Measurements from ENCODE around the gene ERICH4. TPM values are rescaled to one million over a fixed set of nuclear protein-coding genes. Genes with fewer than 3 reads are reported as not detected.

The ERICH4 gene
- not detected in 2 replicates for total RNA-seq (2014; rRNA removed; shearing (Covaris generic))

DNA sequence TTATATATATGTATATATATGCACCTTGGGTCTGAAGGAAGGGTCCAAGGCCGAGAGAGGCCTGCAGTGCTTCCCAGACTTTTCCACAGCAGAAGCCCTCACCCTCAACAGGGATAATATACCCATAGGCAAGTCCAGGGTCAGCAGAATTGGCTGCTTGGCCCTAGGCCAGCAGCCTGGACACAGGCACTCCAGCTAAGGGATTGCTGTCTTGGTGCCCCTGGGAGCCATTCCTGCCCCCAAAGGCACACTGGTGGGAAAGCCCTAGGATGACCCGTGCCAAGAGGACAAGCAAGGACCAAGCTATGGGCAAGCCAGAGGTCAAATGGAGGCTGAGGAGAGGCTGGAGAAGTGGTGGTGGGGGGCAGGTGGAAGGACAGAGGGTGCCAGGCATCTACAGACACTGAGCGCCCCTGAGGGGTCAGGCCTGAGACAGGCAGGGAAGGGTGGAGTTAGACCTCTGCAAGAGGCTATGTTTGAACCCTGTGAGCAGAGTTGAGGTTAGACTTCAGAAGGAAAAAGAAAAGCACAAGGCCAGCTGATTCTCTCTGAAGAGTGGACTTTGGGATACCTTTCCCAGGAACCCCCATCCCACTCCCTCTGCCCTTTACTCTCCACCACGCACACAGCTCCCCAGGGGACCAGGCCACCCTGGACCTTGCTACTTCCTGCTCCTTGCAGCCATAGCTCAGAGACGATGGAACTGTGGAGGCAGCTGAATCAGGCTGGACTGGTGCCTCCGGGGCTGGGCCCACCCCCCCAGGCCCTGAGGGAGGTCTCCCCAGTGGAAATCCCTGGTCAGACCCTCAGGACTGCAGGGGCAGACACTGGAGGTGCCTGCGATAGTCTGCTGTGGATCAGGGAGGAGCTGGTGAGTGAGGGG lies at the start of gene ERICH4:
ERICH4 (plus strand) TSS at position 684 of the 883 bp plus-strand sequence; CDS start at position 698, 14 bp downstream.
- no peak for DNase-seq (ENCODE audit: low read depth in 1 of 2, low spot score in 2 of 2)
- no peaks in the 10 kb centered on the region for H3K4me1 ChIP-seq (replicated peaks)
- no peak within 1 kb of the TSS for H3K4me3 ChIP-seq
- H3K27me3 ChIP-seq (replicated peaks), result peaks cover 14% of the 10 kb centered on the region
- H3K9me3 ChIP-seq (replicated peaks), result no peaks in the 10 kb centered on the region
- H3K36me3 ChIP-seq, result peaks cover 6% of the 10 kb centered on the region
- no peak within 1 kb of the TSS for H3K27ac ChIP-seq

GRCh38 chr19:41395355-41395754 lies 47.6 kb upstream of the ERICH4 start:
- peaks cover 6% of the 10 kb centered on the region for H3K4me1 ChIP-seq (replicated peaks)
- no peak overlapping the region for H3K4me3 ChIP-seq
- H3K9me3 ChIP-seq (replicated peaks), result no peaks in the 10 kb centered on the region
- H3K36me3 ChIP-seq, result peaks cover 17% of the 10 kb centered on the region
- H3K27ac ChIP-seq, result no peak overlapping the region
- DNase-seq (ENCODE audit: low read depth in 1 of 2, low spot score in 2 of 2), result no peak
- H3K27me3 ChIP-seq (replicated peaks), result no peaks in the 10 kb centered on the region

GRCh38 chr19:41397086-41398049 lies 45.6 kb upstream of the ERICH4 start, which contains the start of the genes BCKDHA and EXOSC5:
TSS of gene BCKDHA (plus strand) at chr19:41397818. CDS start at chr19:41397828, 10 bp downstream.
TSS of gene EXOSC5 (minus strand) at chr19:41397359. CDS start at chr19:41397328, 31 bp downstream.
- Histone ChIP-seq H3K4me3 (peak within 1 kb of the TSS; percentile 62), H3K27me3 (replicated peaks) (no peaks in the 10 kb centered on the region), H3K9me3 (replicated peaks) (no peaks in the 10 kb centered on the region), H3K27ac (peak within 1 kb of the TSS; percentile 92), H3K4me1 (replicated peaks) (peaks cover 6% of the 10 kb centered on the region), H3K36me3 (no peaks in the 10 kb centered on the region)
- peak; percentile 100 for DNase-seq (ENCODE audit: low read depth in 1 of 2, low spot score in 2 of 2)

DNA sequence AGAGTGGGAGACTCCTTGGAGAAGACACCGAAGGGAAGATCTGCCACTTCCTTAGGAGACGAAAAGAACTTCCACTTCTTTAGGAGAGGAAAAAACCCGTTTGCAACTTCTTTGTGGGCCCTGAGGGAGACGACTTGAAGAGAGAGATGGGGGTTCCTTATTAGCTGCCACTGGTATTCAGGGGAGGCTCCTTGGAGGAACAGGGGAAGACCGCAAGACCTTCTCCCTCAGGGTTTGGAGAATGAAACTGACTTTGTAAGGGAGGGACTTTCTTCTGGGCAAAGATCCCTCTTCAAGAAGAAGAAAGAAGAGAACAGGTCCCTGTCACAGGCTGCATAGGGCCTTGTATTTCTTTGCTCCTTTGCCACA lies 44.9 kb upstream of the ERICH4 start:
- no peaks in the 10 kb centered on the region for H3K27me3 ChIP-seq (replicated peaks)
- no peaks in the 10 kb centered on the region for H3K9me3 ChIP-seq (replicated peaks)
- H3K4me1 ChIP-seq (replicated peaks), result peaks cover 6% of the 10 kb centered on the region
- no peaks in the 10 kb centered on the region for H3K36me3 ChIP-seq
- peak overlapping the region; percentile 62 for H3K4me3 ChIP-seq
- no peak for DNase-seq (ENCODE audit: low read depth in 1 of 2, low spot score in 2 of 2)
- peak overlapping the region; percentile 92 for H3K27ac ChIP-seq

- Histone ChIP-seq H3K36me3 (no peaks in the 10 kb centered on the region), H3K9me3 (replicated peaks) (no peaks in the 10 kb centered on the region), H3K27ac (no peak overlapping the region), H3K4me3 (peak overlapping the region; percentile 62), H3K27me3 (replicated peaks) (no peaks in the 10 kb centered on the region), H3K4me1 (replicated peaks) (peaks cover 6% of the 10 kb centered on the region)
- no peak for DNase-seq (ENCODE audit: low read depth in 1 of 2, low spot score in 2 of 2)
Observed at GRCh38 chr19:41398598-41398997, 44.4 kb upstream of the ERICH4 start.

DNA sequence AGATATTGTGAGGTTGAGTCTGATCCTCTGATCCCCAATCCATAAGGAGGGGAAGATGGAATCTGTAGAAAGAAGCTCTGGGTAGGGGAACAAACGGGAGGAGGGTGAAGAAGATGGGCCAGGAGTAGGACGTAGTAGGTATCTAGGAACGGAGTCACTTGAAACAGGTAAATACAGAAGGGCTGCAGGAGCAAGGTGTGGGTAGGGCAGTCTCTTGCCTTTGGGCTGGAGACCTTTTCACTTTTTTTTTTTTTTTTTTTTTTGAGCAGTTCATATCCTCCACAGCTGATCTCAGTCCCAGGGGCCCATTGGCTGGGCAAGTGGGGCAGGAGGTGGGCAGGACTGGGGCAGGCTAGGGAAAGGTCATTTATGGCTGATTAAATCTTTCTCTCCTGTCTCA lies 43.9 kb upstream of the ERICH4 start:
- DNase-seq (ENCODE audit: low read depth in 1 of 2, low spot score in 2 of 2), result no peak
- no peaks in the 10 kb centered on the region for H3K9me3 ChIP-seq (replicated peaks)
- H3K4me3 ChIP-seq, result no peak overlapping the region; the same call in 1 of the 2 replicates
- peaks cover 6% of the 10 kb centered on the region for H3K4me1 ChIP-seq (replicated peaks)
- no peaks in the 10 kb centered on the region for H3K27me3 ChIP-seq (replicated peaks)
- no peaks in the 10 kb centered on the region for H3K36me3 ChIP-seq
- H3K27ac ChIP-seq, result no peak overlapping the region

GRCh38 chr19:41399525-41399924 lies 43.4 kb upstream of the ERICH4 start:
- no peaks in the 10 kb centered on the region for H3K27me3 ChIP-seq (replicated peaks)
- H3K4me3 ChIP-seq, result no peak overlapping the region
- no peaks in the 10 kb centered on the region for H3K9me3 ChIP-seq (replicated peaks)
- H3K27ac ChIP-seq, result no peak overlapping the region
- no peaks in the 10 kb centered on the region for H3K36me3 ChIP-seq
- H3K4me1 ChIP-seq (replicated peaks), result peaks cover 6% of the 10 kb centered on the region
- no peak for DNase-seq (ENCODE audit: low read depth in 1 of 2, low spot score in 2 of 2)

- Histone ChIP-seq H3K4me3 (no peak overlapping the region), H3K4me1 (replicated peaks) (peaks cover 6% of the 10 kb centered on the region), H3K27ac (no peak overlapping the region), H3K9me3 (replicated peaks) (no peaks in the 10 kb centered on the region), H3K36me3 (no peaks in the 10 kb centered on the region), H3K27me3 (replicated peaks) (no peaks in the 10 kb centered on the region)
- no peak for DNase-seq (ENCODE audit: low read depth in 1 of 2, low spot score in 2 of 2)
Observed at GRCh38 chr19:41401483-41401882, 41.5 kb upstream of the ERICH4 start.

GRCh38 chr19:41402010-41402409 lies 40.9 kb upstream of the ERICH4 start:
- Histone ChIP-seq H3K9me3 (replicated peaks) (no peaks in the 10 kb centered on the region), H3K4me1 (replicated peaks) (peaks cover 6% of the 10 kb centered on the region), H3K27me3 (replicated peaks) (no peaks in the 10 kb centered on the region), H3K27ac (no peak overlapping the region), H3K36me3 (no peaks in the 10 kb centered on the region), H3K4me3 (no peak overlapping the region)
- DNase-seq (ENCODE audit: low read depth in 1 of 2, low spot score in 2 of 2), result no peak

- Histone ChIP-seq H3K36me3 (no peaks in the 10 kb centered on the region), H3K4me3 (no peak overlapping the region), H3K27me3 (replicated peaks) (no peaks in the 10 kb centered on the region), H3K4me1 (replicated peaks) (peaks cover 5% of the 10 kb centered on the region), H3K9me3 (replicated peaks) (no peaks in the 10 kb centered on the region), H3K27ac (no peak overlapping the region)
- DNase-seq (ENCODE audit: low read depth in 1 of 2, low spot score in 2 of 2), result no peak
Observed at GRCh38 chr19:41403181-41403970, 39.6 kb upstream of the ERICH4 start.

- H3K27me3 ChIP-seq (replicated peaks), result no peaks in the 10 kb centered on the region
- DNase-seq (ENCODE audit: low read depth in 1 of 2, low spot score in 2 of 2), result no peak
- no peaks in the 10 kb centered on the region for H3K9me3 ChIP-seq (replicated peaks)
- H3K27ac ChIP-seq, result no peak overlapping the region
- no peak overlapping the region for H3K4me3 ChIP-seq
- no peaks in the 10 kb centered on the region for H3K4me1 ChIP-seq (replicated peaks)
- H3K36me3 ChIP-seq, result no peaks in the 10 kb centered on the region
Observed at GRCh38 chr19:41405776-41406175, 37.2 kb upstream of the ERICH4 start.

DNA sequence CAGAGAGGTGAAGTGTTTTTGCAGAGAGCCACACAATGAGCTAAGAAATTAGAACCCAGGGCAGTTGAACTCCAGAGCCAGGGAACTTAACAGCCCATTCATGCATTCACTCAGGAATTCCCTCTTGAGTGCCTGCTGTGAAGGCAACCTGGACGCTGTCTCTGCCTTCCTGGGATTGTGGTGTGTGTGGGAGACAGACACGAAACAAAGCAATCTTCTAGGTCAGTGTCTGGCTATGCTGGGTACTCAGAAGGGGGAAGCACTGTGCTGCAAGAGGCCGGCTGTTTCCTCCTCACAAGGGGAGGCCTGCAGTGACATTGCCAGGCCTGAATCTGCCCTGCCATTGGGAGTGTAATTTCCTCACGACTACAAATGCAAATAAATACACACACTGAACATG lies 35.7 kb upstream of the ERICH4 start:
- no peak overlapping the region for H3K4me3 ChIP-seq
- no peaks in the 10 kb centered on the region for H3K4me1 ChIP-seq (replicated peaks)
- no peak overlapping the region for H3K27ac ChIP-seq
- H3K27me3 ChIP-seq (replicated peaks), result no peaks in the 10 kb centered on the region
- H3K36me3 ChIP-seq, result no peaks in the 10 kb centered on the region
- no peaks in the 10 kb centered on the region for H3K9me3 ChIP-seq (replicated peaks)
- DNase-seq (ENCODE audit: low read depth in 1 of 2, low spot score in 2 of 2), result no peak

- Histone ChIP-seq H3K4me1 (replicated peaks) (no peaks in the 10 kb centered on the region), H3K4me3 (no peak overlapping the region), H3K27me3 (replicated peaks) (no peaks in the 10 kb centered on the region), H3K27ac (no peak overlapping the region), H3K9me3 (replicated peaks) (no peaks in the 10 kb centered on the region), H3K36me3 (peaks cover 3% of the 10 kb centered on the region; the same call in 1 of the 2 replicates)
- no peak for DNase-seq (ENCODE audit: low read depth in 1 of 2, low spot score in 2 of 2)
Observed at GRCh38 chr19:41408256-41408655, 34.7 kb upstream of the ERICH4 start.
